Adrenal gland (tissue), 12 donors: ENCODE measurements around the gene IRX5. TPM values are rescaled to one million over a fixed set of nuclear protein-coding genes. Genes with fewer than 3 reads are reported as not detected.

Source experiments
- DNase-seq, 7 donors: peaks; one replicate each; pipeline ENCODE4 v3.0.0-alpha.2; 2019 to 2020
- H3K27ac ChIP-seq, 5 donors: fragments of 200-600 bp; sonication (generic) in 4 of 5; 1 replicate in 3 of 5; 2 replicates in 2 of 5; pipeline versions ENCODE4 v1.5.1 to v1.8.0; 2016 to 2020; ENCODE audit warnings: mild to moderate bottlenecking in 1 of 5
- H3K27me3 ChIP-seq: fragments of 200-600 bp; 2 replicates; pipeline ENCODE4 v1.8.0; 2021
- H3K36me3 ChIP-seq, 2 donors: fragments of 200-600 bp; replicated peaks in 1 of 2; 1 replicate in 1 of 2; 2 replicates in 1 of 2; pipeline versions ENCODE4 v1.5.1 to v1.8.0; 2018 to 2022
- H3K4me1 ChIP-seq, 2 donors: fragments of 200-600 bp; replicated peaks in 1 of 2; 1 replicate in 1 of 2; 2 replicates in 1 of 2; pipeline versions ENCODE4 v1.5.1 to v1.8.0; 2018 to 2021
- H3K4me3 ChIP-seq, 4 donors: fragments of 200-600 bp; sonication (generic) in 3 of 4; one replicate each; pipeline ENCODE4 v1.5.1; 2016 to 2018
- H3K9me3 ChIP-seq, 3 donors: fragments of 200-600 bp; sonication (generic) in 1 of 3; replicated peaks in 1 of 3; 1 replicate in 2 of 3; 2 replicates in 1 of 3; pipeline versions ENCODE4 v1.5.1 to v1.8.0; 2016 to 2021
- CTCF ChIP-seq, 6 experiments: fragments of 450-650 bp in 4 of 6; fragments of 200-600 bp in 2 of 6; sonication (generic) in 1 of 6; IDR thresholded peaks; 1 replicate in 5 of 6; 2 replicates in 1 of 6; pipeline versions ENCODE4 v1.5.1 to v1.8.0; 2016 to 2021; ENCODE audit warnings: antibody characterized with exemption in 6 of 6, mild to moderate bottlenecking in 2 of 6, moderate library complexity in 1 of 6
- POLR2A ChIP-seq, 2 donors: fragments of 450-650 bp; IDR thresholded peaks; one replicate each; pipeline ENCODE4 v1.6.1; 2017; ENCODE audit warnings: antibody characterized with exemption in 2 of 2, mild to moderate bottlenecking in 2 of 2, moderate library complexity in 1 of 2
- WGBS, 4 donors: extraction: QIAGEN DNeasy Blood & Tissue Kit in 2 of 4; methylation state at CpG; one replicate each; pipeline versions ENCODE4 v1.1.5 to v1.1.7; 2013 to 2017; 5-methylcytosine and 5-hydroxymethylcytosine counted together
- intact Hi-C, 2 donors: fragments of 100-400 bp; cut with DNase I; formaldehyde crosslinking; loops; one replicate each; pipeline versions ENCODE4 v1.14.1 to v1.15.0; 2022 to 2023
- polyA plus RNA-seq, 3 donors: library from polyadenylated mRNA; stranded (reverse); fragments of 200-250 nt in 2 of 3; fragments of 350-450 nt in 1 of 3; fragmentation: Illumina TruSeq in 1 of 3; extraction: RNeasy Lipid Tissue Mini Kit (QIAGEN cat#74804) in 1 of 3; gene quantifications; one replicate each; pipeline ENCODE4 v1.2.3, GENCODE V29; 2013 to 2014
- total RNA-seq, 9 donors: library from RNA; depleted of rRNA in 4 of 9; stranded (reverse); fragments of >200 nt in 4 of 9; fragments of 120-200 nt in 1 of 9; fragmentation: NEBNext Ultra II Directional in 1 of 9; extraction: Animal tissue kit (Norgen Biotek cat#: 25700) in 1 of 9; gene quantifications; one replicate each; pipeline versions ENCODE4 v1.1.0 to v1.2.4, GENCODE V29; 2013 to 2023
- donor health status: healthy with polysubstance abuse.
- donor health status: Bipolar disorder and iron deficiency.
- donor health status: DM: yes; HTN: yes; CAD: no.
- donor health status: DM: no; HTN: no; CAD: no.
- donor health status: DM: no; HTN: no; CAD: no.
- donor health status: DM: yes; HTN: yes; CAD: no.

Gene IRX5
- total and polyA plus RNA-seq, 12 donors, result 0.29 to 4.2 (median 1.3) TPM

GRCh38 chr16:54901606-54902005, 29.1 kb upstream of the IRX5 start:
- H3K36me3 ChIP-seq, result no peaks in the 10 kb centered on the region

GRCh38 chr16:54903047-54903446, 27.6 kb upstream of the IRX5 start:
- WGBS, 4 donors, result 84 to 93% (median 90%) methylated on average over 2 of the region's 2 CpGs
- no peak for DNase-seq
- intact Hi-C loops, result no loop called here

More at GRCh38 chr16:54901606-54902005, 29.1 kb upstream of the IRX5 start:
- DNase-seq, result no peak
- whole genome bisulfite sequencing, 4 donors, result 83 to 95% (median 91%) methylated on average over 7 of the region's 7 CpGs
- H3K4me3 ChIP-seq, result no peak overlapping the region
- intact Hi-C loops, result no loop called here
- H3K27ac ChIP-seq, result no peak overlapping the region
- no peaks in the 10 kb centered on the region for H3K4me1 ChIP-seq
- no peak for TF ChIP-seq POLR2A (IDR thresholded peaks at IDR 0.05)
- TF ChIP-seq CTCF (IDR thresholded peaks at IDR 0.05), result no peak
- no peaks in the 10 kb centered on the region for H3K27me3 ChIP-seq
- H3K9me3 ChIP-seq, result no peaks in the 10 kb centered on the region

GRCh38 chr16:54911079-54911478, 19.6 kb upstream of the IRX5 start:
- H3K27me3 ChIP-seq, result no peaks in the 10 kb centered on the region
- no peak overlapping the region for H3K27ac ChIP-seq
- H3K4me3 ChIP-seq, result no peak overlapping the region
- no peak for DNase-seq
- no peaks in the 10 kb centered on the region for H3K9me3 ChIP-seq
- intact Hi-C loops, result no loop called here
- H3K4me1 ChIP-seq, result no peaks in the 10 kb centered on the region
- WGBS, 4 donors, result 77 to 90% (median 80%) methylated on average over 5 of the region's 5 CpGs
- H3K36me3 ChIP-seq, result no peaks in the 10 kb centered on the region
- TF ChIP-seq POLR2A (IDR thresholded peaks at IDR 0.05), result no peak
- TF ChIP-seq CTCF (IDR thresholded peaks at IDR 0.05), result no peak

More at GRCh38 chr16:54903047-54903446, 27.6 kb upstream of the IRX5 start:
- Histone ChIP-seq H3K4me1 (no peaks in the 10 kb centered on the region), H3K36me3 (no peaks in the 10 kb centered on the region), H3K27ac (no peak overlapping the region), H3K4me3 (no peak overlapping the region), H3K9me3 (no peaks in the 10 kb centered on the region), H3K27me3 (no peaks in the 10 kb centered on the region)
- no peak for TF ChIP-seq POLR2A (IDR thresholded peaks at IDR 0.05)

GRCh38 chr16:54912720-54913119, 17.9 kb upstream of the IRX5 start:
- no peak for DNase-seq
- Histone ChIP-seq H3K36me3 (no peaks in the 10 kb centered on the region), H3K27me3 (no peaks in the 10 kb centered on the region), H3K4me3 (no peak overlapping the region), H3K9me3 (no peaks in the 10 kb centered on the region), H3K4me1 (no peaks in the 10 kb centered on the region), H3K27ac (no peak overlapping the region)
- intact Hi-C loops, result no loop called here
- WGBS, 4 donors, result 76 to 88% (median 81%) methylated on average over 2 of the region's 2 CpGs
- TF ChIP-seq POLR2A (IDR thresholded peaks at IDR 0.05) (no peak), CTCF (IDR thresholded peaks at IDR 0.05) (no peak)

GRCh38 chr16:54921206-54921824, 9.3 kb upstream of the IRX5 start:
- Histone ChIP-seq H3K36me3 (no peaks in the 10 kb centered on the region), H3K9me3 (no peaks in the 10 kb centered on the region), H3K27ac (no peak overlapping the region), H3K27me3 (peaks cover 31% of the 10 kb centered on the region), H3K4me3 (no peak overlapping the region), H3K4me1 (no peaks in the 10 kb centered on the region)
- no peak for DNase-seq
- intact Hi-C loops, result no loop called here
- WGBS, 4 donors, result 84 to 89% (median 87%) methylated on average over 3 of the region's 3 CpGs
- no peak for TF ChIP-seq POLR2A (IDR thresholded peaks at IDR 0.05)
- TF ChIP-seq CTCF (IDR thresholded peaks at IDR 0.05), result no peak
